ENCODE data around the gene C4BPA.

C4BPA gene

GRCh38 chr1:207088701-207089626, 15.1 kb upstream of the C4BPA start, which contains the start of gene C4BPB:
TSS of gene C4BPB (plus strand) at chr1:207088860. CDS start at chr1:207089532, 672 bp downstream.
- Histone ChIP-seq H3K36me3 (no peaks in the 10 kb centered on the region), H3K4me1 (ENCODE audit: control insufficient read depth in 1 of 2, insufficient read depth in 1 of 2, low read depth in 1 of 2, low read length in 1 of 2) (peaks cover 0 to 6% of the 10 kb centered on the region in 2 experiments), H3K4me3 (ENCODE audit: low read depth in 1 of 2, low read length in 1 of 2) (no peak within 1 kb of the TSS), H3K9me3 (no peaks in the 10 kb centered on the region), H3K27ac (no peak within 1 kb of the TSS), H3K27me3 (peaks cover 4% of the 10 kb centered on the region)
- no peak for TF ChIP-seq CTCF (IDR thresholded peaks at IDR 0.05)

DNA sequence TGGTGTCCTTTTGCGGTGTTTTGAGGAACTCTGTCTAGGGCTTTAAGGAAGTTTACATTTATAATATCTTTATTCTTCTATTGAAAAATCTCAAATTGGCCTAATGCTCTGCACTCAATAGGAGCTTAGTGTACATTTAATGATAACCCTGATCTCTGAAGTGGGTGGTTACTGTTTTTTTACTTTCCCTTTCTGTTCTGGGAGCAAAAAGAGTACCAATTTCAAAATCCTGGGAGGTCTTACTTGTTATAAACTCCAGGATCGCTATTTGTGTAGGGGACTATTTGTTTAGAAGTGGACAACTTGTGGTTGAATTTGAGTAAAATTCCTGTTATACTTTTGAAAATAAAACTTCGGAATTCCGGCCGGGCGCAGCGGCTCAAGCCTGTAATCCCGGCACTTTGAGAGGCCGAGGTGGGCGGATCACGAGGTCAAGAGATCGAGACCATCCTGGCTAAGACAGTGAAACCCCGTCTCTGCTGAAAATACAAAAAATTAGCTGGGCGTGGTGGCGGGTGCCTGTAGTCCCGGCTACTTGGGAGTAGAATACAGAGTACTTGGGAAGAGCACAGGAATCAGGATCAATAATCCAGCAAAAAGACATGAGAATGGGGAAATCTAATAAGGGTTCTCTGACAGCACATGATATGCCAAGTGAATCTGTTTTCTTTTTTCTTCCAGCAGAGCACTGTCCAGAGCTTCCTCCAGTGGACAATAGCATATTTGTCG, 14.2 kb upstream of the C4BPA start:
- Histone ChIP-seq H3K9me3 (no peaks in the 10 kb centered on the region), H3K36me3 (no peaks in the 10 kb centered on the region), H3K4me3 (ENCODE audit: low read depth in 1 of 2, low read length in 1 of 2) (no peak overlapping the region), H3K27me3 (no peaks in the 10 kb centered on the region), H3K27ac (no peak overlapping the region), H3K4me1 (ENCODE audit: control insufficient read depth in 1 of 2, insufficient read depth in 1 of 2, low read depth in 1 of 2, low read length in 1 of 2) (peaks cover 0 to 6% of the 10 kb centered on the region in 2 experiments)
- no peak for TF ChIP-seq CTCF (IDR thresholded peaks at IDR 0.05)

DNA sequence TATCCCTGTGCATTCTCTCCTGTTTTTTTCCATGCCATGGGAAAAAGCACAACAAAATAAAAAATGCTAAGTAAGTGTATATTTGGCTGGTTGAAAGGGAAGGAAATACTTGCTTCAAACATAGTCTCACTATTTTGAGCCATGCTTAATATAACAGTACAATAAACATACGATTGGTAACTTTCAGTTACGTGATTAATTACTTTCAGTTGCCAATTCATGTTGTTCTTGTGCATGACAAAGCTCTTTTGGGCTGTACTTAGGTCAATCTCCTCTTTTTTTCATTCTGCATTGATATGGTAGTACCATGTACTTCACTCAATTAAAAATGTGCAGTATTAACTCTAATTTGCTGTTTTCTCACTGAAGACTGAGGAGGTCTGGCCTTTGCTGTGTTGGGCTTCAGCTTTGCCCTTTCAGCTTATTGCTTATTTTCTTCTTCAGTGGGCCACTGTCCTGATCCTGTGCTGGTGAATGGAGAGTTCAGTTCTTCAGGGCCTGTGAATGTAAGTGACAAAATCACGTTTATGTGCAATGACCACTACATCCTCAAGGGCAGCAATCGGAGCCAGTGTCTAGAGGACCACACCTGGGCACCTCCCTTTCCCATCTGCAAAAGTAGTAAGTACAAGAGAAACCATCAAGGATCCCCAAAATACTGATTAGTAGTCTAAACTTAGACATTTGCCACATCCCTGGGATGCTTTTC, 12.7 kb upstream of the C4BPA start:
- H3K9me3 ChIP-seq: no peaks in the 10 kb centered on the region

GRCh38 chr1:207093944-207094343, 10.1 kb upstream of the C4BPA start:
- H3K36me3 ChIP-seq: no peaks in the 10 kb centered on the region
- H3K27ac ChIP-seq: no peak overlapping the region
- no peaks in the 10 kb centered on the region for H3K9me3 ChIP-seq
- H3K4me1 ChIP-seq (ENCODE audit: control insufficient read depth in 1 of 2, insufficient read depth in 1 of 2, low read depth in 1 of 2, low read length in 1 of 2): peaks cover 0 to 6% of the 10 kb centered on the region in 2 experiments
- no peak overlapping the region for H3K4me3 ChIP-seq (ENCODE audit: low read depth in 1 of 2, low read length in 1 of 2)
- TF ChIP-seq CTCF (IDR thresholded peaks at IDR 0.05): no peak
- H3K27me3 ChIP-seq: no peaks in the 10 kb centered on the region

More for the DNA sequence above, 12.7 kb upstream of the C4BPA start:
- Histone ChIP-seq H3K27me3 (no peaks in the 10 kb centered on the region), H3K36me3 (no peaks in the 10 kb centered on the region), H3K4me1 (ENCODE audit: control insufficient read depth in 1 of 2, insufficient read depth in 1 of 2, low read depth in 1 of 2, low read length in 1 of 2) (peaks cover 0 to 6% of the 10 kb centered on the region in 2 experiments), H3K27ac (no peak overlapping the region), H3K4me3 (ENCODE audit: low read depth in 1 of 2, low read length in 1 of 2) (no peak overlapping the region)
- TF ChIP-seq CTCF (IDR thresholded peaks at IDR 0.05): no peak

GRCh38 chr1:207097871-207098324, 6.1 kb upstream of the C4BPA start:
- H3K36me3 ChIP-seq: no peaks in the 10 kb centered on the region
- H3K4me3 ChIP-seq (ENCODE audit: low read depth in 1 of 2, low read length in 1 of 2): no peak overlapping the region
- TF ChIP-seq CTCF (IDR thresholded peaks at IDR 0.05): no peak
- H3K27me3 ChIP-seq: no peaks in the 10 kb centered on the region
- H3K4me1 ChIP-seq (ENCODE audit: control insufficient read depth in 1 of 2, insufficient read depth in 1 of 2, low read depth in 1 of 2, low read length in 1 of 2): no peaks in the 10 kb centered on the region
- no peak overlapping the region for H3K27ac ChIP-seq
- H3K9me3 ChIP-seq: no peaks in the 10 kb centered on the region

All from neutrophil (primary cell).